RCC 7860 (cell line): ENCODE results near the gene EOGT.

Experiments used
- DNase-seq: peaks from one replicate; pipeline ENCODE4 v3.0.0-alpha.2; 2015; ENCODE audit warnings: low spot score
- FAIRE-seq: peaks from 2 replicates; lab custom pipeline; 2012; peaks lifted over from hg19 to GRCh38; lab: Jason Lieb, UNC

The EOGT gene

DNA sequence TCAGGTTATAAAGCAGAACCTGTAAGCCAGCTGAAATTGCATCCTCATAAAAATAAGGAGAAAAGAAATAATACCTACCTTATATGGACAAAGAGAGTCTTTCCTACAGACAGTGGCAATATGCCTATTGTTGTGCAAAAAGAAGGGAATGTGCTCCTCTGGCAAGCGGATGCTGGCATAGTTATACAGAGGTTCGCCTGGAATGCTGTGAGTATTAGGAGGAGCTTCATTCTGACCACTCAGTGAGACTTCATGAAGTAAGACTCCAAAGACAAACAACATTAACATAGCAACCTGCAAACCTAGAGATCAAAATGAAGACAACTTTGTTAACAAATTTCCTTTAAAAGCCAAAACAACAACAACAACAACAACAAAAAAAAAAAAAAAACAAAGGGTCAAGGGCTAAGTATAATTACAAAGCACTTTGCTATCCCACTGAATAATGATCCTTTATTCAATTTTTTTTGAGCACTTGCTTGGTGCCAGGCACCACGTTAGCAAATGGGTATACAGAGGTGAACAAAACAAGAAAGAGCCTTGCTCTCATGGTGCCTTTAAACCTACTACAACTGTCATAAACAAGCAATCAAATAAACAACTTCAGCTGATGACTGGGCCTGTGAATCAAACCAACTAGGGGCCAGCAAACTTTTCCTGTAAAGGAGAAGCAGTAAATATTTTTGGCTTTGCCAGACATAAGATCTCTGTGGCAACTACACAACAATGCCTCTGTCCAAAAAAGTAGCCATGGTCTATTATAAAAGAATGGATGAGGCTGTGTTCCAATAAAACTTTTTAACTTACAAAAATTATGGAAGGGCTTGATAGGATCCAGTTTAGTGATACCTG, 3.7 kb downstream of the EOGT start:
- FAIRE-seq = no peak
- no peak for DNase-seq

DNA sequence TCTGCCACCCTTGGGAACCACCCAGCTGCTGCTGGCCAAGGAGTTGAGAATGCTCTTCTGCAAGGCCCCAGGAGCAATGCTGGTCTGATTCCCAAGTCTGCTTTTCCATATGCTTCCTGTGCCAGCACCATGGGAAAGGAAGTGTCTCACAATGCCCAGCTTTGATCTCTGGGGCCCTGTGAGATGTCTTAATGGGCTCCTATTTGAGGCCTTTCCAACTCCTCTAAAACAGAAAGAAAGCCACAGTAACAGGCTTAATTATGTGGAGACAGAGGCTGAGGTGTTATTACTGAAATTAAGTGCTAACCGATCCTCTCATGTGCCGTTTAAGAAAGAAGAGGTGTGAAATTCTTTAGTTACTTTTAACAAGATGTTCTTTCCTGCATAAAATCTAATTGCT, 4.5 kb downstream of the EOGT start:
- DNase-seq = no peak
- no peak for FAIRE-seq

DNA sequence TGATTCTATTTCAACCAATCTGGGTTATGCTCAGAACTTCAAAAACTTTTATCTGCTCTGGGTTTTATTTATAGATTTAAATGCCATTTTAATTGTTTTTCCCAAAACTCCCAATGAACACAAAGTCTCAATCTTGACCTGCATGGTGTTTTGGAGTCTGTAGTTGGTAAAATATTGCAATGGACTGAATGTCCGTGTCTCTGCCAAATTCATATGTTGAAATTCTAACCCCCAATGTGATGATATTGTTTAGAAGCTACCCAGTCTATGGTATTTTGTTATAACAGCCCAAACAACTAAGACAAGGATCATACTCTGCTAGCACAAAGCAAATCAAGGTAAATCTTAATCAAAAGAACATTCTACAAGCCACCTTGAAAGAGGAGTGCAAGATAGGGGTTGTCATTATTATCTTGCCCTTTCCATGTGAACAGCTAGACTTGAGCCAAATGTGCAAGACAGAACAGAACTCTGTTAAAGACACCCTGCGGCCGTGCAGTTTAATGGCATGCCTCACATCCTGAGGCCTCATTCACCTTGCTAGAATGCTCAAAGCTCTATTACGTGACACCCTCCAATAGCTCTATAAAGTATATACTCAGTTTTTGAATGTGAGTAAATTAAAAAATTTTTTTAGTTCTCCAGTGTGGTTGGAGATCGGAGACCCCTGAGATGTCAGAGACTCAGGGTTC, 7.5 kb downstream of the EOGT start:
- no peak for FAIRE-seq
- no peak for DNase-seq

DNA sequence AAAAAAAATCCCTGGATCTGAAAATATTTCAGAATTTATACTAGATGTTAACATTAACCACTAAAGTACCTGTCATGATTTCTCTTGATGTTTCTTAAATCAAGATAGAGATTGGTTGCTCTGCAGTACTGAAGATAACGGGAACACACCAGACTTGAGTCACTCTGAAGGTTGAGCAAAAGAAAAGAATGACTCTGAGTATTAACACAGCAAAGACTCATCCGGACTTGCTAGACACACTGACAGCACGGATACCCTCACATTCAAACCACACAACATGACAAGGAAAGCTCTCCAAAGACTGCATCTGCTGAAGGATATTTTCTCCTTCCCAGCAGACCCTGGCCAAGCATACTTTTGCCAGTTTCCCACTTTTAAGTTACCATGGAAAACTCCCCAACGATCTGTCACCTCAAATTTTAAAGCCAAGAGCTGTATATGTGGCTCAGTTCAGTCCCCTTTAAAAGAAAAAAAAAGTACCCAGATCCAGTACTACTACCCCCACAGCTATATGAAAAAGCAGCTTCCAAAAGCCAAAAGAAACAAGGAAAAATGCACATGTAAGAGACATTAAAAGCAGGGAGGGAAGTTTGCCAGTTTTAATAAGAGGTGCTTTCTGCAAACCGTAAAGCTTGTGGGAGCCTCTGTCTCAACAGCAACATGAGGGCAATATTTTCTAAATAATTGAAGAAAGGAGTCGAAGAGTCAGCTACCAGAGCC, 8.3 kb downstream of the EOGT start:
- no peak for DNase-seq
- FAIRE-seq = no peak

DNA sequence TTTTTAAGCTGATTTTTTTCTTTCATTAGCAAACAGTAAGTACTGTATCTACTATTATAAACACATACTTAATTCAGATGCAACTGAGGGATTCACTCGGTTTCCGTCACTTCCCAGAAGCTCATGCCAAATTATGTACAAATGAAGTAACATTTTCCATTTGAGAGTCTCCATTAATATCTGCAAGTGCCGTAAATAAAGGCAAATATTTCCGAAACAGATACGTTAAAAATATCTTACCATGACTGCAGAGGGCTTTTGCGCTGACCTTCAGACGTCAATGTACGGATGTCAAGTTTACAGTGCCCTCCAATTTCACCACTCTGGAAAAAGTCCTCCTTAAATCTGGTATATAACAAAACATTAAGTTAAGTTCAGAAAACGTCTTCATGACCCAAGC, 9.3 kb downstream of the EOGT start:
- DNase-seq (no peak), FAIRE-seq (no peak)

DNA sequence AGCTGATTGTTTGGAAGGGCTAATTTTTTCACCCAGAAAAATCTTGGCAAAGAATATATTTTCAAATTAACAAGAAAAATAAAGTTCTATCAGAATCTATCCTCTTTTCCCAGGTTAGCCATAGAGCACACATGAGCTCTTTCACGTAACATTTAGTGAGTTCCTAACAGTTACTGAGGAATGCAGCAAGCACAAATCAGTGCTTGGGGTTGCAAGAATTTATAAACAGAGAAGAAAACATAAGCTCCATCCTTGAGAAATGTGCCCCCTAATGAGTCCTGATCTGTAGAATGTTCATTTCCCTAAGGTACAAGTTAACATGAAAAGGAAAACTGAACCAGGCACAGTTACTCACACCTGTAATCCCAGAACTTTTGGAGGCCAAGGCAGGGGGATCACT, 13.9 kb downstream of the EOGT start:
- FAIRE-seq (no peak), DNase-seq (no peak)

DNA sequence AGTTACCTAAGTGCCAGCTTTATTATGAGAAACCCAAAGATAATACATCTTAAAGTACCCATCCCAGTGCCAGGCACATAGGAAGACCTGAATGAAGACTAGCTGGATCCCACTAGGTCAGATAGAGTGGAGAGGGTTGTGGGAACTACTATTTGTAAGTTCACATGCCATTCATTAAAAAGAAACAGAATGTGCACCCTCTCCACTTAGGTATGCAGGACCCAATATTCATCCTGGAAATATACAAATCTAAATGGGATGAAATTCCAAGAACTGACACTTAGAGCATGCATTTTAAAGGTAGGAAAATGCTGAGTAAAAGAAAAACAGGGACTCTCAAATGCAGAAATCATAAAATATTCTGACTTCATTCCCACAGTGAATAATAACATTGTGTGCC, 14.3 kb downstream of the EOGT start:
- FAIRE-seq = no peak
- no peak for DNase-seq

DNA sequence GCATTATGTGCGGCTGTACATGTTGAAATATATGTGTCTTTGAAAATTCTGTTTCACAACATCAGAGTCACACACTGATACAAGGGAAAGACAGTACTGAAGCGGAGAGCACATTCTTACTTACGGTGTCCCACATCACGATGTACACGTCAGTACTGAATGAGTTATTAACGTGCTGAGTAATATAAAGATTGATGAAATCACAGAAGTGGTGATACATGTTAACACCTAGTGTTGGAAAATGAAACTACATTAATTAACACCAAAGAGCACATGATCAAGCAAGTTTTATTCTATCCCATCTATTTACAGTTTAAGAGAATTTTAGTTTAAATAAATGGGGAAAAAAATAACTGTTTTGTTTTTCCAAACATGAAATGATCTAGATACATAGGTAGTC, 15.6 kb downstream of the EOGT start:
- DNase-seq (no peak), FAIRE-seq (no peak)

DNA sequence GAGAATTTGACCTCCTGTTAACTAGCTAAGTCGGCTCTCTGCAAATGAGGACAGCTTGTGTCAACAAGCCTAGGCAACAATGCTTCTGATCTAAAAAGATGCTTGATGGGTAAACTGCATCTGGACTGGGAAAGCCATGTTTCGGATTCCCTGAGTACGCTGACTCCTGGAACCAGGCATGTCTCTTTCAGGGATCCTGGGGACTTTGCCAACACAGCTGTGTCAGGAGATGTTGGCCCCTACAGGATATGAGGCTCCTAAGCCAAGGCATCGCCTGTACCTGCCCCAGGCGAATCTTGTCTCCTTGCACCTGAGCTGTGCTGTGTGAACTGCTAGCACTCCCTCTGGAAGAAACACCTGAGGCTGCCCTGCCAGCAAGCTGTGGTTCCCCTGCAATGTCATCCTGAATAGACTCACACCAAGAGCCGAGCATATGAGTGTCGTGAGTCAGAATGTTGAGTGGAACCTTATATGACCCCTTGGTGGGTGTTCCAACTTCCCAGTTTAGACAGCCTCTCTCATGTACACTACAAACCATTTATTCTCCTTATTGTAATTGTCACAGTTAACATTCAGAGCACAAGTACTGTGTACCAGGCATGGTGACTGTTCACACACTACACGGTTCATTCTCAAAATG, 17.0 kb downstream of the EOGT start:
- FAIRE-seq (no peak), DNase-seq (no peak)

DNA sequence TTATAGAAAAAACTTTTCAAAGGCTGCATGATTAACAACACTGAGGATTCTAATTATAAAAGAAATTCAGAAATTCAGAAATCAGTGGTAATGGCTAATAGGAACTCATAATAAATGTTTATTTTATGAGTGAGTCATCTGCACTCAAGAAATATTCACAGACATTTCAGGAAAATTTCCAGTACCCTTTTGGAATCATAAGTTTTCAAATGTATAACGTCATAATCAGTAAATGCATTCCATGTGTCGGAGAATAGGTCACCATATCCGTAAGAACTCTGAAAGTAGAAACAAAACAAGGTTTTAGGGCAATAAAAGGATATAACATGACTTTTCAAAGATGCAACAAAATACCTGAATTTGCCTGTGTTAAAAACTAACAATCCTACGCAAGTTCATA, 24.7 kb downstream of the EOGT start:
- no peak for DNase-seq
- no peak for FAIRE-seq

DNA sequence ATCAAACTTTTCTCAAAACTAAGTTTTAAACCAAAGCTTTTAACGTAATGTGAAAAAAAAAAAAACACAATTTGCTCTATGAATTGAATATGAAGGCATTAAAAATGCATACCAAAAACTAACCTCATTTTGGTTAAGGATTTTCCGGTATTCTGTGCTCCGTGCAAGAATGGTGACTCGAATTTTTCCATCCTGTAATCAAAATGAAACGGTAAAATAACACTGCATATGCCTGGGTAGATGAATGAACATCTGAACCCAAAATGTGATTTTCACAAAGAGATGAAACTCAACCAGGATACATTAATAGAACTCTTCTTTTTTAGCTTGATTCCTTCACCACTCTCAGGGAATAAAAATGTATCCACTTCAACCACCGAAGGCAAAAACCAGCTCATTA, 26.2 kb downstream of the EOGT start:
- FAIRE-seq = no peak

DNA sequence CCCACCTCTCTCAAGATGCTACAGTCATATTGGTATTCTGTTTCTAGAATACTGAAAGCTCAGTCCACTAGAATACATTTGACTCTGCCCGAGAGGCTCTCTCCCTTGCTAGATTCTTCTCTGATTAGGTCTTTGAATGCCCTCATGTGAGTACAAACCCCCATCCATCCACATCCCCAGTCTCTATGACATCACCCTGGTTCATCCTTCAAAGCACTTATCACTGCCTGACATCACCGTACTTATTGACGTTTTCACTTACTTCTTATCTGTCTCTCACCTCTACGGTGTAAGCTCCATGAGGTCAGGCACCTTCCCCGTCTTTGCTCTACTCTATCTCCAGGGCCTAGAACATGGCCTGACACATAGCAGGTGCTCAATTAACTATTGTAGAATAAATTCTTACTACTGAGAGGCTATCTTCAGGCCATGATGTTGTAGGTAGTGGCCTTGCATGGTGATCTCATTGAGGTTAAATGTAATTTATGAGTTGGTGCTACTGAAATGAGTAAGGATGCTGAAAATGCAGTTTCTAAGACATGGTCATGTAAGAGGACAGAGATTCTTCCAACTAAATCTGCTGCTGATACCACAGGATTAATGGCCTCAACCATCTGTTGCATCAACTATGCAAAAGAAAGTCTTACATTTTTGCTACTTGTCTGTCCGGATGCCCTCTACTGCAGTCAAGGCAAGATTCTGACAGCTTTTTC, 26.8 kb downstream of the EOGT start:
- no peak for DNase-seq
- no peak for FAIRE-seq

More for the DNA sequence above, 26.2 kb downstream of the EOGT start:
- no peak for DNase-seq

DNA sequence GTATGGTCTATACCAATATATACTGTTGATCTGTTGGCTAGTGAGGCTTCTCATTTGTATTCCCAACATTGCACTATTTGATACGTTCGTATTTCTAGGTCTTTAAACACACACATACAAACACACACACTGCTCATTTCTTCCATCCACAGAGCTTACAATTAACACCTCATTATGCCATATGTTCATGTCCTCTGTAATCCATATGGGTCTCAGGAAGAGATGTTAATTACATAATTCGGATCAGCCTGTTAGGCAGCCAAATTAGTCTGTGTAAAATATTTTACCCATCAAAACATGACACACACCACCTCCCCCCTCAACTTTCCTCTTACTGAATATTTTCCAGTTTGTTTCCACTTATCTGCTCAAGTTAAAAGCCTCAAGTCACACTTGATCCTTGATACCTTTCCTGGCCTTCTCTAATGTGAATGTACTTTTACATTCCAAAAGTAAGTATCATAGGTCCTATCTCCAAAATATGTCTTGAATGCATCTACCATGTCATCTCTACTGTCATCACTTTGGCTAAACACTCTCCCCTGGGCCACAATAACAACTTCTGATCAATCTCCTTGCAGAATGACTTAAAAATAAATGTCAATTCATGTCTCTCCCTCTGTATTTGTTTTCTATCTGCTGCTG, 28.2 kb downstream of the EOGT start:
- FAIRE-seq = no peak
- no peak for DNase-seq

DNA sequence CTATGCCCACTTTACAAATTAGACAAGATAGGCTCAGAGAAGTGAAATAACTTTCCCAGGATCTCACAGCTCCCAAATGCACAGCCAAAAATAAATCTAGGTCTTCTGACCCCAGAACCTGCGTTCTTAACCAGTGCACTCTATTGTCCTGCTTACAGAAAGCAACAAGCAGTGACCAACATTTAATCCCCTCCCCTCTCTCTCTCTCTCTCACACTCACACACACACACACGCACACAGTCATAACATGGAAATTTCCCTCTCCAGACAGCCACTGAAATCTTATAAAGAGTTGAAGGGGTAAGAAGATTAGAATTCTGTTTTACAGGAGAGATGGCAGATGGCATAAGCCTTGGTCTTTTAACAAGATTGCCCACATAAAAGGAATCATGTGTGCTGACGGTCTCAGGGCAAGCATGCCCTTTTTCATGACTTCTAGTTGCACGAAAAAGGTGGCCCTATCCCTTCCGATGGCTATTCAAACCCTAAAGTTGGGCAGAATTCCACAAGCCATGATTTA, 29.4 kb downstream of the EOGT start:
- FAIRE-seq = no peak

DNA sequence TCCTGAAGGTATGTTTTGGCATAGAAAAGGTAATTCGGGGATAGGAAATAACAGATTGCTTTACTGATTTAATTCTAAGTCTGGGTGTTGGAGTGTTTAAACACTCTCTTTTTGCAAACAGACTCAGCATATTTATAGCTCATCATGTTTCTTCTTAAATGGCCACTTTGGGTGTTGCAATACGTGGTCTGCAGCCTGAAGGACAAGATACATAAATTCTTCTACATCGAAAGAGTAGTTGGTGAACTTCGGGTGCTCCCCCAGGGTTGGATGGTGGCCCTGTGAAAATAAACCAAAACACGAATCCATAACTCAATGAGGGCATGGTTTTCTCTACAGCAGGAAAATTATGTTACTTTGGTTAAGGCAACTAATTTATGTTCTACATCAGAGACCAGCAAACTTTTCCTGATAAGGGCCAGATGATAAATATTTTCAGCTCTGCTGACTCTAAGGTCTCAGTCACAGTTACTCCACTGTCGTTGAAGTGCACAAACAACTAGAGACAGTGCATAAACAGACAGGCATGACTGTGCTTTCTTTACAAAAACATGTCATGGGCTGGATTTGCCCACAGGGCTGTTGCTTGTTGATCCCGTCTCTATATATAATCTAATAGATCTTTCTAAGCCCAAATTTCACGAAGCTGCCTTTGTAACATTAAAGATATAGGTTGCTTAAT, 35.9 kb downstream of the EOGT start:
- no peak for DNase-seq
- no peak for FAIRE-seq

More for the DNA sequence above, 29.4 kb downstream of the EOGT start:
- DNase-seq = no peak

DNA sequence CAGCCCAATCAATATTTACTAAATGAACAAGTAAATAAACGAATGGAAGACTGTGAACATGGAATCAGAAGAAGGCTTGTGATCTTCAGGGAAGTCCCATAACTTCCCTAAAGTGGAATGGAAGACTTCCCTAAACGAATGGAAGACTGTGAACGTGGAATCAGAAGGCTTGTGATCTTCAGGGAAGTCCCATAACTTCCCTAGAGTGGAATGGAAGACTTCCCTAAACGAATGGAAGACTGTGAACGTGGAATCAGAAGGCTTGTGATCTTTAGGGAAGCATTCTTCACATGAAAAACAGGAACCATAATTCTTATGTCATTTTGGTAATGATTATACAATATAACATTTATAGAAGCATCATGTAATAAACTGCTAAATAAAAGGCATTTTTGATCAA, 38.8 kb downstream of the EOGT start:
- DNase-seq (no peak), FAIRE-seq (no peak)

DNA sequence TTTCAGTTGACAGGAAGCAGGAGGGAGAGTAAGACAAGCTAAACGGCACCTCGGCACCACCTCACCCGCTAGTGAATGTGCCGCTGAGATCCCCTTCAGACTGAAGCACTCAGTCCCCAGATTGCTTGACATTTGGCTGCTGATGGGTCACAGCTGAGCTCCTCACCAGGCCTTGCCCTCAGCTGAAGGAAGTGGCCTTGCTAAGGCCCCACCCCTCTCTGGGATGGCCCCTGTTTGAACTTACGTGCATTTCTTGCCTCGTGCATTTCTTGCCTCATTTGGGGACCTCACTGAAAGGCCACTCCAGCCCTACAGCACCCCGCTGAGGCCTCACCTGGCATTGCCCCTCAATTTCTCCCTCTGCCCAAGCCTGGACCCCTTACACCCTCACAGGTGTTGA, 39.8 kb downstream of the EOGT start:
- FAIRE-seq (no peak), DNase-seq (no peak)

DNA sequence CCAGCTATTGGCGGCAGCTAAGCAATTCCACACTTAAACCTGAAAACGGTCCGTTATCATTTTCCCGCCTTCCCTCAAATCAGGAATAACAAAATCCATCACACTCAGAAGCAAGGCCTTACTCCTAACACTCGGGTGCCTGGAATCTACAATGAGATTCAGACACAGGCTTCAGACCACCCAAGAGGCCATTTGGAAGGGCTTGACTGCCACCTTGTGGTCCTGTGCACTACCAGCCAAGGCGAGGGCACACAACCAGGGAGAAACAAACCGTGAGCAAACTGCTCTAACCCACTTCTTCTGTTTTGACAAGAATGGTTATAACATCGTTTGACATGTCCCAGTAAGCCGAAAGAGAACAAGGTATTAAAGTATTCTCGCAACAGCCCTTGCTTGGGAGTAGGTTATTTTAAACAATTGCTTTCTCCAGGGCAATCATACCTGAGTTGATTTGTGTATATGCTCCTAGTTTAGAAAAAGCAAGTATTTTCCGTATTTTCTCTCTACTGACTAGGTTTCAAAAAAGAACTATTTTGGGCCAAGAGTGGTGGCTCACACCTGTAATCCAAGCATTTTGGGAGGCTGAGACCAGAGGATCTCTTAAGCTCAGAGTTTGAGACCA, 41.0 kb downstream of the EOGT start:
- DNase-seq (peak; percentile 11), FAIRE-seq (no peak)

DNA sequence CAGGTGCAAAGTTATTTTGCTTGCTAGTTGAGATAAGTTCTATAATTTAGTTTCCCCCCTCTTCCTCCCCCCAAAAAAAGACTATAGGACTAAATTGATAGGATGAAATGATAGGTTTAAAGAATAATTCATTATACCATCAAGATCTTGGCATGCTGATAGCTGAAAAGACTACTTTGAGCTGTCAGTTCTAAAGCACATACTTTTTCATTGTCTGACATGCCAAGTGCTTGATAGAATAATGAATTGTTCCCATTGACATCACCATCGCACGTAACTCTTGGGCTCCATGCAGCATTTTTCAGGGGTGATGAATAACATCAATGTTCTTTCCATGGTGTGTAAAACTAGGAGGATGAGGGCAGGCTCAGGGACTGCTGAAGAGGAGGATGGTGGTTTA, 48.8 kb downstream of the EOGT start:
- DNase-seq (no peak), FAIRE-seq (no peak)
